ENCODE results near the gene SLC43A2. TPM values are rescaled to one million over a fixed set of nuclear protein-coding genes. Genes with fewer than 3 reads are reported as not detected.
"Not testable (repeated sequence)": the region's sequence is repeated elsewhere in the genome, so short reads cannot be mapped to it uniquely, and the experiment has no call there.

Gene SLC43A2
- total RNA-seq (ENCODE audit: unreplicated experiment): 71.4 TPM
- long read RNA-seq, full-length matches to known transcripts: 9 of 22 reads
- long read RNA-seq, partial matches to known transcripts: 4 of 22 reads
- long read RNA-seq, other reads (novel, unspliced or antisense): 9 of 22 reads

- H3K36me3 Mint-ChIP-seq (ENCODE audit: low read depth, unreplicated experiment): peaks cover 5% of the 10 kb centered on the region
- peak; percentile 83 for DNase-seq (ENCODE audit: low spot score)
- peaks cover 19% of the 10 kb centered on the region for H3K27me3 Mint-ChIP-seq (ENCODE audit: unreplicated experiment)
- H3K4me3 Mint-ChIP-seq (ENCODE audit: unreplicated experiment): peak within 1 kb of the TSS; percentile 91
- H3K9me3 Mint-ChIP-seq (ENCODE audit: unreplicated experiment): no peaks in the 10 kb centered on the region
- TF ChIP-seq, protein P1, sequence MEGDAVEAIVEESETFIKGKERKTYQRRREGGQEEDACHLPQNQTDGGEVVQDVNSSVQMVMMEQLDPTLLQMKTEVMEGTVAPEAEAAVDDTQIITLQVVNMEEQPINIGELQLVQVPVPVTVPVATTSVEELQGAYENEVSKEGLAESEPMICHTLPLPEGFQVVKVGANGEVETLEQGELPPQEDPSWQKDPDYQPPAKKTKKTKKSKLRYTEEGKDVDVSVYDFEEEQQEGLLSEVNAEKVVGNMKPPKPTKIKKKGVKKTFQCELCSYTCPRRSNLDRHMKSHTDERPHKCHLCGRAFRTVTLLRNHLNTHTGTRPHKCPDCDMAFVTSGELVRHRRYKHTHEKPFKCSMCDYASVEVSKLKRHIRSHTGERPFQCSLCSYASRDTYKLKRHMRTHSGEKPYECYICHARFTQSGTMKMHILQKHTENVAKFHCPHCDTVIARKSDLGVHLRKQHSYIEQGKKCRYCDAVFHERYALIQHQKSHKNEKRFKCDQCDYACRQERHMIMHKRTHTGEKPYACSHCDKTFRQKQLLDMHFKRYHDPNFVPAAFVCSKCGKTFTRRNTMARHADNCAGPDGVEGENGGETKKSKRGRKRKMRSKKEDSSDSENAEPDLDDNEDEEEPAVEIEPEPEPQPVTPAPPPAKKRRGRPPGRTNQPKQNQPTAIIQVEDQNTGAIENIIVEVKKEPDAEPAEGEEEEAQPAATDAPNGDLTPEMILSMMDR (IDR thresholded peaks at IDR 0.05; ENCODE audit: unreplicated experiment): no peak
- peak within 1 kb of the TSS; percentile 70 for H3K27ac Mint-ChIP-seq (ENCODE audit: unreplicated experiment)
- H3K4me1 Mint-ChIP-seq (ENCODE audit: unreplicated experiment): peaks cover 36% of the 10 kb centered on the region
Measured at GRCh38 chr17:1627982-1628855, at the start of gene SLC43A2. SLC43A2 (minus strand) TSS chr17:1628834; CDS start chr17:1627874, 960 bp downstream.

DNA sequence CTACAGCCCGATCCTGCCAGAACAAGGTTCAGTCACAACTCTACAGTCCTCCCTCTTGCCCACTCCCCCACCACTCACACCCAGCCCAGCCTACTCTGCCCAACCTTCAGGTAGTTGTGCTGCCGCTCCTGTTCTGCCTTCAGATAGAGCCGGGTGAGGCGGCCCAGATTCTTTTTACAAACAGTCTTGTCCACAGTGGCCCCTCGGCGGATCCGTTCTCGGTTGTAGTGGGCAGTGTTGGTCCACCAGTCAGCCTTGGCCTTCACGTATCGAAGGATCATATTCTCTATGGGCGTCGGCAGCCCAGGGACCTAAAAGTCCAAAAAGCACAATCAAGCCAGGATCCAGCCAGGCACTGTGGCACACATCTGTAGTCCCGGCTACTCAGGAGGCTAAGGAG, 47.8 kb upstream of the SLC43A2 start:
- Mint-ChIP-seq H3K27ac (ENCODE audit: unreplicated experiment) (no peak overlapping the region), H3K9me3 (ENCODE audit: unreplicated experiment) (no peaks in the 10 kb centered on the region), H3K36me3 (ENCODE audit: low read depth, unreplicated experiment) (peaks cover 54% of the 10 kb centered on the region), H3K4me3 (ENCODE audit: unreplicated experiment) (no peak overlapping the region), H3K4me1 (ENCODE audit: unreplicated experiment) (no peaks in the 10 kb centered on the region), H3K27me3 (ENCODE audit: unreplicated experiment) (peaks cover 1% of the 10 kb centered on the region)
- TF ChIP-seq, protein P1 (IDR thresholded peaks at IDR 0.05; ENCODE audit: unreplicated experiment): no peak
- DNase-seq (ENCODE audit: low spot score): no peak

- H3K36me3 Mint-ChIP-seq (ENCODE audit: low read depth, unreplicated experiment): peaks cover 51% of the 10 kb centered on the region
- H3K27ac Mint-ChIP-seq (ENCODE audit: unreplicated experiment): no peak overlapping the region
- peaks cover 3% of the 10 kb centered on the region for H3K4me1 Mint-ChIP-seq (ENCODE audit: unreplicated experiment)
- no peak for DNase-seq (ENCODE audit: low spot score)
- H3K4me3 Mint-ChIP-seq (ENCODE audit: unreplicated experiment): no peak overlapping the region
- H3K27me3 Mint-ChIP-seq (ENCODE audit: unreplicated experiment): peaks cover 1% of the 10 kb centered on the region
- TF ChIP-seq, protein P1 (IDR thresholded peaks at IDR 0.05; ENCODE audit: unreplicated experiment): no peak
- H3K9me3 Mint-ChIP-seq (ENCODE audit: unreplicated experiment): no peaks in the 10 kb centered on the region
Measured at GRCh38 chr17:1673041-1673785, 44.6 kb upstream of the SLC43A2 start.

GRCh38 chr17:1663934-1664333, 35.3 kb upstream of the SLC43A2 start:
- not testable (repeated sequence) for DNase-seq (ENCODE audit: low spot score); H3K4me3 Mint-ChIP-seq (ENCODE audit: unreplicated experiment); H3K27ac Mint-ChIP-seq (ENCODE audit: unreplicated experiment); H3K4me1 Mint-ChIP-seq (ENCODE audit: unreplicated experiment); H3K9me3 Mint-ChIP-seq (ENCODE audit: unreplicated experiment); H3K27me3 Mint-ChIP-seq (ENCODE audit: unreplicated experiment)
- H3K36me3 Mint-ChIP-seq (ENCODE audit: low read depth, unreplicated experiment): peaks cover 48% of the 10 kb centered on the region

- no peaks in the 10 kb centered on the region for H3K9me3 Mint-ChIP-seq (ENCODE audit: unreplicated experiment)
- peaks cover 4% of the 10 kb centered on the region for H3K4me1 Mint-ChIP-seq (ENCODE audit: unreplicated experiment)
- peaks cover 2% of the 10 kb centered on the region for H3K27me3 Mint-ChIP-seq (ENCODE audit: unreplicated experiment)
- H3K36me3 Mint-ChIP-seq (ENCODE audit: low read depth, unreplicated experiment): peaks cover 57% of the 10 kb centered on the region
- H3K4me3 Mint-ChIP-seq (ENCODE audit: unreplicated experiment): no peak overlapping the region
- no peak for DNase-seq (ENCODE audit: low spot score)
- TF ChIP-seq, protein P1 (IDR thresholded peaks at IDR 0.05; ENCODE audit: unreplicated experiment): no peak
- no peak overlapping the region for H3K27ac Mint-ChIP-seq (ENCODE audit: unreplicated experiment)
Measured at GRCh38 chr17:1661045-1661444, 32.4 kb upstream of the SLC43A2 start.

Data from endothelial cell (in vitro differentiated cells).